NCI-H510A treated with DMSO at 0.1 percent for 48 hours (cell line): Measurements from ENCODE around the gene ARID3A.

Experiments
- DNase-seq: peaks from one replicate; lab custom pipeline; 2025; lab: John Stamatoyannopoulos, UW

ARID3A gene

GRCh38 chr19:1004803-1005664, 79.2 kb downstream of the ARID3A start:
- DNase-seq: no peak

- no peak for DNase-seq
These were observed 81.0 kb downstream of the ARID3A start for GRCh38 chr19:1006711-1007398.

DNA sequence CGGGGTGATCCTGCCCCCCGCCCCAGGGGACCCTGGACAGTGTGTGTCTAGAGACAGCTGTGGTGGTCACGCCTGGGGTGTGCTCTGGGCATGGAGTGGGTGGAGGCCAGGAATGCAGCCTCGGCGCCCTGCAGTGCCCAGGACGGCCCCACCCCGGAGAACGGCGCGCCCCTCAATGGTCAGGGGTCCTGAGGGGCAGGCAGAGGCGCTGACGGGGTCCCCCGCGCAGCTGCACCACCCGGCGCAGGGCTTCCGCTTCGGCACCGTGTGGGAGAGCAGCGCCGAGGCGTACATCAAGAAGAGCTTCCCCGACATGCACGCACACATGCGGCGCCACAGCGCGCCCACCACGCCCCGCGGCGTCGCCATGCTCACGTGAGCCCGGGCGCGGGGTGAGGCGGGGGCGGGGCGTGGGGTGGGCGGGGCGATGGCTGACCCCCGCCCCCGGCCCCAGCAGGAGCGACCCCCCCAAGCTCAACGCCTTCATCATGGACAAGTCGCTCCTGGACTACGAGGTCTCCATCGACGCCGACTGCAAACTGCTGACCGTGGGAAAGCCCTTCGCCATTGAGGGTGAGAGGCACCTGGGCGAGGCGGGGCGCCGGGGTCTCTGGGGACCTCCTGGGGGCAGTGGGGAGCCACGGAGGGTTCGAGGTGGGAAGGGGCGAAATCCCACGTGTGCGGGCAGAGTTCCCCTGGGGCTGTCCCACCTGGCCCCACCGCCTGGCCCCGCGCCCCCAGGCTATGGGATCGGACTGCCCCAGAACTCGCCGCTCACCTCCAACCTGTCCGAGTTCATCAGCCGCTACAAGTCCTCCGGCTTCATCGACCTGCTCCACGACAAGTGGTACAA, 81.8 kb downstream of the ARID3A start:
- no peak for DNase-seq

DNA sequence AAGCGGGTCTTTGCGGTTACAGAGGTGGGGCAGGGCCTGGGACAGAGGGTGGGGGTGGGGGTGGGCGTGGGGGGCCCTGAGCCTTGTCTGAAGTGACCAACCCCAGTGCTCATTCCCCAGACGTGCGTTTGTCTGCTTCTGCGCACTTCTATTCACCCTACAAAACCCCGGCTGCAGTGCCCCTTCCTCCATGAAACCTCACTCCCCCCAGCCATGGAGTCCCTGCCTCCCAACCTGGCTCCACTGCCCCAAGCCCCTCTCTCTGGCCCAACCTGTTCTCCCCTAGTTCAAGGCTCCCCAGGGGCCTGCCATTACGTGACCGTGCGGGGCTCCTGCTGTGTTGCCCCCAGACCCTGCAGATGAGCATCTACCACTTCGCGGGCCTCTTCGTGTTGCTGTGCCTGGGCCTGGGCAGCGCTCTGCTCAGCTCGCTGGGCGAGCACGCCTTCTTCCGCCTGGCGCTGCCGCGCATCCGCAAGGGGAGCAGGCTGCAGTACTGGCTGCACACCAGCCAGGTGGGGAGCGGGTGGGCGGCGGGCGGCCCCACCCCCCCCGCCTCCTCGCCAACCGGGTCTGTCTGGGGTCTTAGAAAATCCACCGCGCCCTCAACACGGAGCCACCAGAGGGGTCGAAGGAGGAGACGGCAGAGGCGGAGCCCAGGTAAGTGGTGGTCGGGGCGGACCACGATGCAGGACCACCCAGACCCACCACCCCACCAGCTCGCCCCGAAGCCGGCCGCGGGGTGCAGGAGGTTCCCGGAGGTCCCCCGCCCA, 82.6 kb downstream of the ARID3A start:
- no peak for DNase-seq

DNA sequence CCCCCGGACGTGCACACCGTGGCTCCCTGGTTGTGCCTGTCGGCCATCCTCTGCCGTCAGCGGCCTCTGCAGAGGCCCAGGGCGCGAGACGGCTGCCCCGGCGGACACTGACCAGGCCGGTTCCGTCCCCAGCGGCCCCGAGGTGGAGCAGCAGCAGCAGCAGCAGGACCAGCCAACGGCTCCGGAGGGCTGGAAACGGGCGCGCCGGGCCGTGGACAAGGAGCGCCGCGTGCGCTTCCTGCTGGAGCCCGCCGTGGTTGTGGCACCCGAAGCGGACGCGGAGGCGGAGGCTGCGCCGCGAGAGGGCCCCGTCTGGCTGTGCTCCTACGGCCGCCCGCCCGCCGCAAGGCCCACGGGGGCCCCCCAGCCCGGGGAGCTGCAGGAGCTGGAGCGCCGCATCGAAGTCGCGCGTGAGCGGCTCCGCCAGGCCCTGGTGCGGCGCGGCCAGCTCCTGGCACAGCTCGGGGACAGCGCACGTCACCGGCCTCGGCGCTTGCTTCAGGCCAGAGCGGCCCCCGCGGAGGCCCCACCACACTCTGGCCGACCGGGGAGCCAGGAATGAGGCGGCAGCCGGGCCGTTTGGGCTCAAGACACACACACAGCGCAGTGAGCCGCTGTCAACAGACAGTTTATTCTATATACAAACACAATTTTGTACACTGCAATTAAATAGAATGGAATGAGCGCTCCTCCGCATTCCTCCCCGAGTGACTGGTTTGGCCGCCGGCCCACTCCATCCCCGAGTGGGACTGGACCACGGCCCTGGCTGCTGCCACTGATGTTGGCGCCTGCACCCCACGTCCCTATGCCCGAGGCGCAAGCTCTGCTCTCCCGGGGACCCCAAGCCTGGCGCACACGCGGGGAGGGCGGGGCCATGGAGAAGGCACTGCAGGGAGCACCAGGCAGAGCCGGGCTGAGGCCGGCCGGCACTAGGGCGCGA, 83.5 kb downstream of the ARID3A start:
- no peak for DNase-seq

- no peak for DNase-seq
These were observed 84.2 kb downstream of the ARID3A start for GRCh38 chr19:1009981-1010538.

DNA sequence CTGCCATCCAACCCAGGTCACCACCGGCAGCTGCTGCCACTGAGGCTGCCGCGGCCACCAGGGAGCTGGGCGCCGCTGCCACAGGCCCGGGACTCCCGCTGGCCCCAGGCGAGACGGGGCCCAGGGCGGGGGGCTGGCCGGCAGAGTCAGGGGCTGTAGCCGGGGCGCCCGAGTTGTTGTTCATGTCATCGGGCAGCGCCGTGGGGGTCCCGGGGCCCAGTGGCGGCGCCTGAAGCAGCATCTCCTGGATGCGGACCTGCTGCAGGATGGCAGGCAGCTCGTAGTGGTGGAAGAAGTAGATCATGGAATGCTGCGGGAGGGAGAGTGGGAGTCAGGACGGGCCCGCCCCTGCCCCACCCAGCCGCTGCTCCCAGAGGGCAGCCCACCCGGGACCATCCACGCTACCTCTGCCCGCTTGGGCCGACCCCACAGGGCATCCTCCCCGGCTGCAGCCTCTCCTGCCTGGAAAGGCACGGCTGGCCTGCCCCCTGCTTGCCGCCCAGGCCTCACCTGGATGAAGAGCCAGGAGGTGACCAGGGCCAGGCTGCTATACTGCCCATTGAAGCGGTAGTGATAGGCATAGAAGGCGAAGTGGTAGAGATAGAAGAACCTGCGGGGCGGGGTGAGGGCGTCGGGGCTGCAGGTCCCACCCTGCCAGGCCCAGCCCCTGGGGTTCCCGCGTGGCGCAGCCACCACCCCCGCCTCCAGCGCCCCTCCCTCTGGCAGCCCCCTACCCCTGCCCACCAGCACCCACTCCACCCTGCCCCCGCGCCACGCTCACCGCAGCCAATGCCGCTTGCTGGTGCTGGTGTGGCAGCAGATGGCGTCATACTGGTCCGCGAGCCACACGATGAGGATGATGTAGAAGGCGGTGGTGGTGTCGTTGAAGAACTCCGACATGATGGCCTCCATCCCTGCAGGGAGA, 85.0 kb downstream of the ARID3A start:
- DNase-seq: no peak

DNA sequence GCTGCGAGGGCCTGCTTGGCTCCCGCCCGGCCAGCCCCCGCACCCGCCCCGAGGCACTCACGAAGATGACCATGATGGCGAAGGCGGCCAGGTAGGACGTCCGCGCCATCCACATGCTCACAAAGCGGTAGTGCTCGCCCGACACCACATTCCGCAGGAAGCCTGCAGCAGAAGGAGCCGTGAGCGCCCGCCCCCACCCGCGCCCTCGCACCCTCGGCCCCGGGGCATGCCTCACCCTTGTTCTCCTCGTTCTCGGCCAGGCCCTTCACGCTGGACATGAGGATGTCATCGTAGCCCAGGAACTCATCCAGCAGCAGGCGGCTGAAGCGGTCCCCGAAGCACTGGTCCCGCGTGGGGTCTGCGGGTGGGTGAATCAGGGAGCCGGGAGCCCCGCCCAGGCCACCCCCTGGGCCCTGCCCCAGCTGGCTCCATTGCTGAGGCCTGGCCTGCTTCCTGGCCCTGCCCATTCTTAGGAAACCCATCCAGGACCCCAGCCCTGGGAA, 86.0 kb downstream of the ARID3A start:
- DNase-seq: no peak

DNA sequence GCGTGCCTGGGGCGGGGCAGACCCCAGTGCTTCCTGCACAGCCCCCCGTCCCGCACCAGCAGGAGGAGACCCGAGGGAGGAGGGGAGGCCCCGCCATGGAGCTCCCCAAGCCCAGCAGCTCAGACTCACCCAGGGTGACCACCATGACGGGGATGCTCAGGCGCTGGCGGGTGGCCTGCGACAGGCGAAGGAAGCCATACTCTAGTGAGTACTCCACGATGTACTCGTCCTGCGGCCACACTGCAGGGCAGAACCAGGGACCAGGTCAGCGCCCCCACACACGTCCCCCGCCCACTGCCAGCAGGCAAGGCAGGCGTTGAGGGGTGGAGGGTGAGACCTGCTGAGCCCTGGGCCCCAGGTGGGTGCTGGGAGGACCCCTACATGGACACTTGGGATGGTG, 86.5 kb downstream of the ARID3A start:
- no peak for DNase-seq

DNA sequence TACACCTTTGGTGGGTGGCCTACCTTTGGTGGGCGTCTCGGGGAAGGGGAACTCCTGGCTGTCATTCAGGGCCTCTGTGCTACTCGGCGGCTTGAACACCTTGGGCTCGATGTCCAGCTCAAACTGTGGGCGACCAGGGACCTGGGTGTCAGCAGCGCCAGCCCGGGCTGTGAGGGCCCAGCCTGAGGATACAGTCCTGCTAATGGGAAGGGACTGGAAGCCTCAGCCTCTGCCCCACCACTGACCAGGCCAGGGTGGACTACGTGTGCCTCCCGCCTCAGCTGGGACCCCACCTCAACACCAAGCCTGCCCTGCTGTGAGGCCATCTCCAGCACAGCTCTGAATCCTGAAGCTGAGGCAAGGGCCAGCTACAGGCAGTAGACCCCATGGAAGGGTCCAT, 87.4 kb downstream of the ARID3A start:
- no peak for DNase-seq

DNA sequence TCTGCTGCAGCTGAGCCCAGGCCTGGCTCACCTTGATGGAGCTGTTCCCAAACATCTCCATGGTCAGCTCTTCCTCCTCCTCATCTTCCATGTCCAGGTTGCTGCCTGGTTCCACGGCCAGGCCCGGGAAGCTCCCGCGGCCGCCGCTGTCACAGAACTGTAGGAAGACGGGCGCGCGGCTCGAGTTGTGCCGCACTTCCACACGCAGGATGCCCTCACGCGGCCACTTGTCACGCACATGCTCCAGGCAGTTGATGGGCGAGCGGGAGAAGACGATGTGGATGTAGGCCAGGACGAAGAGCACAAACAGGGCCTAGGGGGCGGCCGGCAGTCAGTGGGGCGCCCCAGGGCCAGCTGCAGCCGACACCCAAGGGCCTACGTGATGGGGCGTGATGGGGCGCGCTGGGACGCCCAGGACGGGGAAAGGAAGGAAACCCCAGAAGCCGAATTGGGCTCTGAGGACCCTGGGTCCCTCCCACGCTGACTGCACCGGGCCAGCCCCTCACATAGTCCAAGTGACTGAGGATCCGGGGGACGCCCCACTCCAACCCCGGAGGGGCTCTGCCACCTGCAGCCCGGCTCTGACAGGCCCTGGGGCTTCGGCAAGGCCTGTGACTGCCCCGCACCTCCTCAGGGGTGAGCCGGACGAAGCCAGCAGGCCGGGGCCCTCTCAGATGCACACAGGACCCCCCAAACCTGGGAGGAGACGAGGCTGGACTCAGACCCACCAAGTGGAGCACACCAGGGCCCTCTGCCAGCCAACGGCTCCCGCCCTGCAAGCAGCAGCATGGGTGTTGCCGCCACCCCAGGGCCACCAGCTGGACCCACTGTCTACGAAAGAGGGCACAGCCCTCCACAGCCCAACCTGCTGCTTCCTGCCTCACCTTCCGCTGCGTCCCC, 88.6 kb downstream of the ARID3A start:
- no peak for DNase-seq

- no peak for DNase-seq
These were observed 89.4 kb downstream of the ARID3A start for GRCh38 chr19:1015061-1015781.

DNA sequence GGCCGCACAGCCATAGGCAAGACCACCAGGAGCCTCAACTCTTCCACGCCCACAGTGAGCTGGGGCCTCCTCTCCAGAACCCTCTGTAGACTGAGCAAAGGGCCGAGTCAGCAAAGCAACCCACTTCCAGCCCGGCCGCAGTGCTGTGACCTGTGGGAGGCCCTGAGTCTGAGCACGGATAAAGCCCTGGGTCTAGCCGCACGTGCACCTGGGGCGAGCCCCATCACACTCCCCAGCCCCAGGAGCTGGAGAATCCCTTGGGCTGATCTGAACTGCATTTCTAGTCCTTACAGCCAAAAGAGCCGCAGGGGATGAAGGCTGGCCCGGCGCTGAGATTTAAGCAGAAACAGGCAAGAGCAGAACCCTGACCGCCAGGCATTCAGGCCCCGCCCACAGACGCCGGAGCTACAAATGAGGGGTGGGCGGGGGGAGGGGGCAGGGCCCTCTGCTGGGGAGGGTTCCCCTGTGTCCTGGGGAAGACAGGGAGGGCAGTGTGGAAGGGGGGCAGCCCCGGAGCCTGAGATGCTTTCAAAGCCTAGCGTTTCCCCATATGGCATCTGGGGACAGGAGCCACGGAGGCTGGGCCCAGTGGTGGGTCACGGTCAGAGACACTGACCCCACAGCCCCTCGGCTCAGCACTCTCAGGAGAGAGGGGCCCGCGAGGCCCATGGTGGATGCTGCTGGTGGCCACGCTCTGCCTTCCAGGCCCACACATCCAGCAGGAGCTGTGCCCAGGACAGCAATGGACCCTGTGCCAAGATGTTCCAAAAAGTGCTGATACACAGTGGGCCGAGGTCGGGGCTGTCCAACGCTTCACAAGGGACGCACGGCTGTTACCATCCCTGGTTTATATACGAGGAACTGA, 90.2 kb downstream of the ARID3A start:
- no peak for DNase-seq

DNA sequence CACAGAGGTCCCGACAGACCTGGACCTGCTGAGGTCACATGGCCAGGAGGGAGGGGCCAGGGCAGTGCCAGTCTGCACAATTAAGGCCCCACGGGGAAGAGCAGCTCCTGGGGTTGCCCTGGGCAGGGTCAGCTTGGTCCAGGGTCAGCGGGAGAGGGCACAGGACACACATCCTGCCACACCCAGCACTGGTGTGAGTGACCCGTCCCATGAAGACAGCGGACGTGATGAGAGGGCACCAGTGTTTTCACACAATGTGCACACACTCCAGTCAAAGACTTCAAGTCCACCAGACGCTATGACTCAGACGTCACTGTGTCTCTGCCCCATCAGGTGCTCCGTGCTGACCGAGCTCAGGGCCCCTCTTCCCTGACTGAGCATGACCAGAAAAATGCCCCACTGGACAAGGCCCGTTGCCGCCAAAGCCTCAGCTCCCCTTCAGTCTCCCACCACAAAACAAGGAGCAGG, 90.8 kb downstream of the ARID3A start:
- no peak for DNase-seq

- no peak for DNase-seq
These were observed 91.5 kb downstream of the ARID3A start for GRCh38 chr19:1017115-1017905.
